NCI-H2227 treated with DMSO at 0.1 percent for 48 hours (cell line): ENCODE data around the gene CLASP1.

Source experiments
- DNase-seq: peaks from one replicate; lab custom pipeline; 2025; lab: John Stamatoyannopoulos, UW

Gene CLASP1

DNA sequence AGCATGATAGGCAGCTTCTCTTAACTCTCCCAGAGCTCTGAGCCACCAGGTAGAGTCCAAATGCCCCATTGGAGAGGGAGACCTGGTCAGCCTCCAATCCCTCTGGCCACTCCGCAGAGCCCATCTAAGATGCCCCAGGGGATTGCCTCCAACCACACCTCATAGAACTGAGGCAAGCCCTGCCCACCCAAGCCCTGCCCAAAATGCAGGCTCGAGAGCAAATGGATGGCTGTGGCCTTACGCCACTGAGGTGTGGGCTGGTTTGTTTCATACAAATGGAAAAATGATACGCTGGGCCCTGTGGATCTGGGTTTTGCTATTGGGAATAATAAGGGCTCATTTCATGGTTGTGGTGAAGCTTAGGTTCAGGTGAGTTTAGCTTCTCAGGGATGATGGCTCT lies 361.3 kb downstream of the CLASP1 start:
- no peak for DNase-seq
